ENCODE measurements around the gene KTN1.

The KTN1 gene

DNA sequence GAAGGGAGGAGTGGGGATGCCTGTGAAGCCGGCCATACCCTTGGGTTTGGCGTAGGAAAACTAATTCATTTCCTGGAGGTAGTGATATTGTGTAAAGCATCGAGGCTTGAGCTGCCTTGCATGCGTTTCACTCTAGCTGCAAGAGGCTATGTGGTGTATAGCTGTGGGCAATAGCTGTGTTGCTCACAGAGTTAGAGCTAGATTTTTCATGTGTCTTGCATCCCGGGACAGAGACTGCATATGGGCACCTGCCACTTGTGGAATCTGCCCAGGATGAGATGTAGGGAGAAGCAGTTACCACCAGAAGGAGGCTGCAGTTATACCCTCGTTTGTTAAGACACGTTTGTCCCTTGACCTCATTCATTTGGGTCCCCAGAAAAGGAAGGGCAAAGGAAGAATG lies 106.7 kb downstream of the KTN1 start:
- no peak for TF ChIP-seq CTCF (IDR thresholded peaks at IDR 0.05)

DNA sequence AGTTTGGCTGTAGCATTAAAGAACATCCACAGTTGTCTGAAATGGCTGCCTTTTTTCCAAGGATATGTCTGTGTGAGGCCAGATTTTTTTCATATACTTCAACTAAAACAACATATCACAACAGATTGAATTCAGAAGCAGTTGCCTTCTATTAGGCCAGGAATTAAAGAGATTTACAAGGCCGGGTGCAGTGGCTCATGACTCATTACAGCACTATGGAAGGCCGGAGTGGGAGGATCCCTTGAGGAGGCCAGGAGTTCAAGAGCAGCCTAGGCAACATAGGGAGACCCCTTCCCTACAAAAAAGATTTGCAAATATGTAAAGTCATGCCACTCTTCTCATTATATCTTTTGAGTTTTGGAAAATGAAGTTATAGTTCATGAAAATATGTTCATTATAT lies 108.6 kb downstream of the KTN1 start:
- no peak for TF ChIP-seq CTCF (IDR thresholded peaks at IDR 0.05)

DNA sequence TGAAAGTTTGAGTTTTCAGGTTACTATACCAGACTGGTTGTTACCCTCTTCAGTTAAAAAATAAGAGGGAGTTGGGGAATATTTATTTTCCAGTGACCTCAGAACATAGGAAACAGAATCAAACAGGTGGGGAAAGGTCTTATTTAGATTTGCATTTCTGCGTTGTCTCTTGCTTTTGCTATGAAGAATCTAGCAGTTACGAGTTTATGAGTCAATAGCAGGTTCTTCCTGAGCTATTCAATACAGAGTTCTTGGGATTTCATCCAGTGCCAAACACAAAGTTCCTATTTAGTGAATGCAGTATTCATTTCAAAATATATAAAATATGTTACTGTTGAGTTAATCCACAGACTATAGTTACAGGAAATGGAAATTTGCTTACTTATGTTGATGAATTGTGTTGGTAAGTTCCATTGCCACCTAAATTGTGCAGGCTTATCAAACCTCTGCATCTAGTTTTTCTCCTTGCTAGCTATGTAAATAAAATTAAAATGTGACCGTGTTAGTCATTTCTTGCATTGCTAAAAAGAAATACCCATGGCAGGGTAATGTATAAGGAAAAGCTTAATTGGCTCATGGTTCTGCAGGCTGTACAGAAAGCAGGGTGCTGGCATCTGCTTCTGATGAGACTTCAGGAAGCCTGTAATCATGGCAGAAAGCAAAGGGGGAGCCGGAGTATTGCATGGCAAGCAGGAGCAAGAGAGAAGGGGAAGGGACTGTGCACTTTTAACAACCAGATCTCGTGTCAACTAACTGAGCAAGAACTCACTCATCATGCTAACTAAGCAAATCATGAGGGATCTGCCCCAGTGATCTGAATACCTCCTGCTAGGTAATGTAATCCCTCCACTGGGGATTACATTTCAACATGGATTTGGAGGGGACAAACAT lies 110.2 kb downstream of the KTN1 start:
- TF ChIP-seq CTCF (IDR thresholded peaks at IDR 0.05): no peak

- TF ChIP-seq CTCF (IDR thresholded peaks at IDR 0.05): no peak
These were observed 111.7 kb downstream of the KTN1 start for GRCh38 chr14:55691659-55692058.

DNA sequence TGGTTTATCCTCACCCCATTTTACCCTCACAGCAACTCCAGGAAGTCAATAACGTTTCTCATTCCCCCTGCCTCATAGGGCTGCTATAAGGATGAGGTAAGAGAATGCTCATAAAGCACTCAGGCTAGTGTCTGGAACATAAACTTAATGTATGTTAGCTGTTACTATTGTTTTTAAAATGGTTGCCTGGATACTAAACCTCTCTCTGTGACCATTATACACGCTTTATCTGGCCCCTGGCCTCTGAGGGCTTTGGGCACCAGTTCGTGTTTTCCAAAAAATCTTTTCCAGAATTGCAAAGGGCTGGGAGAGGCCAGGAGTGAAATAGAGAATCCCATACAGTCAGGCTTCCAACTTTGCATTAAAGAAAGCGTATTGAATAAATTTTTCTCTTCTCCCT lies 113.9 kb downstream of the KTN1 start:
- no peak for TF ChIP-seq CTCF (IDR thresholded peaks at IDR 0.05)

DNA sequence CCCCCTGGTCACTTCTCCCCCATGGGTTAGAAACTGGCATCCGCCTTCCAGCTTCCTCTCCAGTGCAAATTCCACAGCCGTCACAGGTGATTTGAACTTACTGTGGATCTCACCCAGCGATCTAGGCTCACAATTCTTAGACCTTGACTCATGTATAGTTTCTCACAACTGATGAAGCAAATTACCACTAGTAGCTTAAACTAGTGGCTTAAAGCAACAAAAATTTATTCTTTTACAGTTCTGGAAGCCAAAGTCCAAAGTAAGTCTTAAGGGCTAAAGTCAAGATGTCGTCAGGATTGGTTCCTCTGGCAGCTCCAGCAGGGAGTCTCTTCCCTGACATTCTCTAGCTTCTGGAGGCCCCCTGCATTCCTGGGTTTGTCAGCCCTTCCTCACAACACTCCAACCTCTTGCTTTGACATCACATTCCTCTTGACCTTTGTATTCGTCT lies 117.4 kb downstream of the KTN1 start:
- TF ChIP-seq CTCF (IDR thresholded peaks at IDR 0.05): no peak

DNA sequence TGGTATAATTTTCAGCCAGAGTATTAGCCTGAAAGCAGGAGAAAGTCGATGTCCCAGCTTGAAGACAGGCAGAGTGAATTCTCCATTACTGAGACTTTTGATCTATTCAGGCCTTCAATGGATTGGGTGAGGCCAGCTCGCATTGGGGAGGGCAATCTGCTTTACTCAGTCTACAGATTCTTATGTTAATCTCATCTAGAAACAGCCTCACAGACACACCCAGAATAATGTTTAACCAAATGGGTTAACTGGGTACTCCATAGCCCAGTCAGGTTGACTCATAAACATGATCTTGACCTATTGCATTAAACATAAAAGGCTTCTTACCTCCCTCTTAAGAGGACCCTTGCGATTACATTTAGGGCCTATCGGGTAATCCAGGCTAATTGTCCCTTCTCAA lies 118.0 kb downstream of the KTN1 start:
- TF ChIP-seq CTCF (IDR thresholded peaks at IDR 0.05): no peak

All from LNCAP (cell line).